HG03103 (cell line): ENCODE measurements around the gene GPR157.
"Not testable (repeated sequence)": the region's sequence is repeated elsewhere in the genome, so short reads cannot be mapped to it uniquely, and the experiment has no call there.

Experiments used
- ATAC-seq: cut with Tn5 transposase; IDR thresholded peaks from one replicate; pipeline ENCODE4 v1.9.1; 2021; ENCODE audit warnings: low read depth; ENCODE audit not compliant: unreplicated experiment

The GPR157 gene, protein sequence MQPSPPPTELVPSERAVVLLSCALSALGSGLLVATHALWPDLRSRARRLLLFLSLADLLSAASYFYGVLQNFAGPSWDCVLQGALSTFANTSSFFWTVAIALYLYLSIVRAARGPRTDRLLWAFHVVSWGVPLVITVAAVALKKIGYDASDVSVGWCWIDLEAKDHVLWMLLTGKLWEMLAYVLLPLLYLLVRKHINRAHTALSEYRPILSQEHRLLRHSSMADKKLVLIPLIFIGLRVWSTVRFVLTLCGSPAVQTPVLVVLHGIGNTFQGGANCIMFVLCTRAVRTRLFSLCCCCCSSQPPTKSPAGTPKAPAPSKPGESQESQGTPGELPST

DNA sequence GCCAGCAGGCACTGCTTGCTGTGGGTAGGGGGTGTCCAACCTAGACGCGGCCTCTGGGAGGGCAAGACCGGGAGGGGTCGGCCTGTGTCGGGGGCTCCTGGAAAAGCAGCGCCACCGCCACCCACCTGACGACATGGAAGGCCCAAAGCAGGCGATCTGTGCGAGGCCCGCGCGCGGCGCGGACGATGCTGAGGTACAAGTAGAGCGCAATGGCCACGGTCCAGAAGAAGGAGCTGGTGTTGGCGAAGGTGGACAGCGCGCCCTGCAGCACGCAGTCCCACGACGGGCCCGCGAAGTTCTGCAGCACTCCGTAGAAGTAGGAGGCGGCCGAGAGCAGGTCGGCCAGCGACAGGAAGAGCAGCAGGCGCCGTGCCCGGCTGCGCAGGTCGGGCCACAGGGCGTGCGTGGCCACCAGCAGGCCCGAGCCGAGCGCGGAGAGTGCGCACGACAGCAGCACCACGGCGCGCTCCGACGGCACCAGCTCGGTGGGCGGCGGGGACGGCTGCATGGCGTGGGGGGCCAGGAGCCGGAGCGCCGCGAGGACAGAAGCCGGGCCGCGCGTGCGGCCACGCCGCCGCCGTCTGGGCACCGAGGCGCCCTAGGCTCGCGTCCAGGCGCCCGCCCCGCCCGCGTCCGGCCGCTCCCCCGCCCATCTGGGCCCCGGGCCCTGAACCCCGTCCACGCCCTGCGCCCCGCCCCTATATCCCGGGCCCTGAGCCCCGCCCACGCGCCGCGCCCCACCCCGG is at the start of gene GPR157:
TSS of gene GPR157 (minus strand) at position 583 of the 746 bp plus-strand sequence. CDS start at position 508, 75 bp downstream.
- peak; percentile 49 for ATAC-seq

DNA sequence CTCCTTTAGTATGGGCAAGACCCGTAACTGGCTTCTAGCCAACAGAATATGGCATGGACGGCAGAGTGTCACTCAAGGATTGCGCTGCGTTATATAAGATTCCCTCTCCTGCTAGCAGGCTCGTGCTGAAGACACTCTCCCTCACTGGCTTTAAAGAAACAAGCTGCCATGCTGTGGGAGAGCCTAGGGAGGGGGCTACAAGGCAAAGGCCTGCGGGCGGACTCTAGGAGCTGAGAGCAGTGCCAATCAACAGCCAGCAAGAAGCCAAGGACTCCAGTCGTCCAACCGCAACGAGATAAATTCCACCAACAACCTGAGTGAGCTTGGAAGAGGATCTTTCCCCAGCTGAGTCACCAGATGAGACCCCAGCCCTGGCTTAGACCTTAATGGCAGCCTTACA is 45.9 kb upstream of the GPR157 start:
- ATAC-seq: no peak

DNA sequence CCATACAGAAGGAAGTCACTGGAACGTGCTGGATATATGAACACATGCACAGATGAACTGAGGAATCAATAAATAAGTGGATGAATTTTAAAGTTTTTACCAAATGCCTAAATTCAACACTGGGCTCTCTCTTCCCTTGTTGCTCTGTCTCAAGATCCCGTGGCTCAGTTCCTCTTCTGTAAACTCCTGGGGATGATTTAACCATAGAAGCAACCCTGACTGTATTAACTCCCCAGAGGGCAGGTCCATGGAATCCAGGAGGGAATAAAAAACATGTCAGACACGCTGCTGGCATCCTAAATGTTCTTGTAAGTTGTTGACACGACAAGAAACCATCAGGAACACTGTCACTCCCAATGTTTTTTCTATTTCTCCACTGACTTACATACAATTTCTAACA is 45.3 kb upstream of the GPR157 start:
- ATAC-seq: no peak

DNA sequence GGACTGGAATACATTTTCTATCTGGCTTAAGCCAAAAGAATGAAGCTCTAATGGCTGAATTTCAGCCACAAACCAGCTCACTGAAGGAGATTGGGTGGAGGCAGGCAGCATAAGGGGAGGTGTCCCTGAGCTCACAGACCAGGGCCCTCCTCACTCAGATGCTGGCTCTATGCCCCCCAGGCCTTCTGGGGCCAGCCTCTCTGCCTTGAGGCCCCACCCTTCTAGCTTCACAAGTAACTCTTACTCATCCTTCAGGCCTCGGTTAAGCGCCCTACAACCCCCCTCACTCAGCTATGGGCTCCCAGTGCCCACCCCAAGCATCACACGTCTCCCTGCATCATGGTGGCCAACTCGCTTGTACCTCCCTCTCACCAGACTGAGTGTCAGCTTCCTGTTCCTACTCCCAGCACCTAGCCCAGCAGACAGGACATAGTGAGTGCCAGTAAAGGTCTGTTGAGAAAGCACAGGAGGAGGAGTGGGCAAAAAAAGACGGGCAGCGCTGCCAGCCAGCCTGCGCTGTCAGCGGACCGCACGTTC is 40.8 kb upstream of the GPR157 start:
- ATAC-seq: no peak

DNA sequence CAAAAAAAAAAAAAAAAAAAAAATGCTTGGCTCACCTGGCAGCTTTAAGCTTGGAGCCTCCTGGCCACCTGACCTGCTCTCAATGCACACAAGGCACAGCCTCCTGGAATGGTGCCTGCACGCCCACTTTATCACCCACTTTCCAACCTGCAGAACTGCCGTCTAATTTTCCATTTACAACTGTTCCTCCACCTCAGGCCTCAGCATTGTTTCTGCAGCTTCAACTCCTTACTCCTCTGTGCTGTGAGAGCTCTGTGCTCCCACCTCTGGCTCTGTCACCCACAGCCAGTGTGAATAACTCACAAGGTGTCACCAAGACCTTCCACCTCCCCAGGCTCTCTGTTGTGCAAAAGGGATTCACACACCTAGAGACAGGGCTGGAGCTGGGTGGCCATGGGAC is 38.7 kb upstream of the GPR157 start:
- ATAC-seq: no peak

DNA sequence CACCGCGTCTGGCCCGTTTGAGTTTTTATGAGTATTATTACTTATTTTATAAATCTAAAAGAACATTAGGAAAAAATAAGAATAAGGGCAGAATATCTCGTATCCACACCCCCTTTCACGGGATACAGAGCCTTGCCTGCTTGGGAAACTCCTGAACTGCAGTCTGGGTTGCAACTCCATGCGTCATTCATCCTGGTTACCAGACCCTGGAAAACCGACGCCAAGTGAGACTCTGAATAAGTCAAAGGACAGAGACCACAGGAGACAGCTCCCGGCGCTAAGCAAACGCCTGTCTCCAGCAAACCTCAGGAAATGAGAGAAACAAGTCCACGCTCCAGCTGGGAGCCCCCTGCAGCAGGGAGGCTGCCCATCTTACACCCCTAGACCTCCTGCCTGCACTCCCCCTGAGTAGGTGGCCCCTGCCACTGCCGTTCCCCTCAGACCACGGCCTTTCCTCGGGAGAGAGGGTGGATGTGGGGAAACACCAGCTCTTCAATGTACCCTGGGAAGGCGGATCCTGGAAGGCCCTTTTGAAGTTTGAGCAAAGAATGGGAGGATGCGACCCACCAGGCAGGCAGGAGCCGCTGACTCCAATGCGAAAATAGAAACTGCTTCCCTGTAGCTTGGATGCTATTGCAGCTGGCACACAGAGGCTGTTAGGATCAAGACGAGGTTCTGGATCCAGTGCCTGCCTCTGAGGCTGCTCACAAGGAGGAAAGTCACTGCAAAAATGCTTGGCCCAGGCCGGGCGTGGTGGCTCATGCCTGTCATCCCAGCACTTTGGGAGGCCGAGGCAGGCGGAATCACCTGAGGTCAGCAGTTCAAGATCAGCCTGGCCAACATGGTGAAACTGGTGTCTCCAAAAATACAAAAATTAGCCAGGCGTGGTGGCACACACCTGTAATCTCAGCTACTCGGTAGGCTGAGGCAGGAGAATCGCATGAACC is 37.7 kb upstream of the GPR157 start:
- no peak for ATAC-seq

DNA sequence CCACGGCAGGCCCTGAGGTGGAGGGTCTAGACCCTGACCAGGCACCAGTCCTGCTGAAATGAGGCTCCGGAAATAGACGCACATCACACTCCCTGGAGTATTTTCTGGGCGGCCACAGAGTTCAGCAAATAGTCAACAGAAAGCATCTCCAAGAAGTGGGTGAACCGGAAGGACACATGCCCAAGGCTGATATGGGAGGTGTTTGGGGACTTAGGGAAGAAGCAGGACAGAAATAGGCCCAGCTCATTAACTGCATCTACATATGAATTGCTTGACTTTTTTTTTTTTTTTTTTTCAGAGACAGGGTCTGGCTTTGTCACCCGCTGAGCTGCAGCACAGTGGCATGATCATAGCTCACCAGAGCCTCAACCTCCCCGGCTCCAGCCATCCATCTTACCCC is 36.5 kb upstream of the GPR157 start:
- ATAC-seq: no peak

DNA sequence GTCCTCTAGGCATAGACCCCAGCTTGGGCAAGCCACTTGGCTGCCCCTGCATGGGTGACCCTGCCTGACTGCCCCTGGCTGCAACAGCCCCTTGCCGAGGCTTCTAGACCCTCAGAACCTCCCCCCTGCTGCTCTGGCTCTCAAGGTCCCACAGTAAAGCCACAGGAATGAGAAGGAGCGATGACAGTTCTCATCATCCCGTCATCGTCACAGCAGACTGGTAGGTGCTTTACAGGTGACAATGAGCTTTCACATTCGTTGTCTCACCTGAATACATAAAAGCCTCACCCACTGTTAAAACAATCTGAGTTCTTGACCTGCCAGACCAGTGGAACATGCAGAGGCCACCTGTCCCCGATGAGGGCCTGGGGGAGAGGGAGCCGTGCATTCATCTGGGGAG is 36.0 kb upstream of the GPR157 start:
- no peak for ATAC-seq

DNA sequence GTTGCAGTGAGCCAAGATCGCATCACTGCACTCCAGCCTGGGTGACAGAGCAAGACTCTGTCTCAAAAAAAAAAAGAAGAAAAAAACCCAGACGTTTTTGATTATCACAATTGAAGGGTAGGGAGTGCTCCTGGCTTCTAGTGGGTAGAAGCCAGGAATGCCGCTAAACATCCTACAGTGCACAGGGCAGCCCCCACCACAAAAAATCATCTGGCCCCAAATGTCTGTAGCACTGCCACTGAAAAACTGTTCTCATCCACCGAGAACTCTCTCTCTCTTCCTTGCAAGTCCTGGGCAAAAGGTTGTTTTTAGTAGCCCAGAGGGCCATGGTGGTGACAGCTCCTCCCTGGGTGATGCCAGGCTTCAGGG is 35.6 kb upstream of the GPR157 start:
- ATAC-seq: no peak

DNA sequence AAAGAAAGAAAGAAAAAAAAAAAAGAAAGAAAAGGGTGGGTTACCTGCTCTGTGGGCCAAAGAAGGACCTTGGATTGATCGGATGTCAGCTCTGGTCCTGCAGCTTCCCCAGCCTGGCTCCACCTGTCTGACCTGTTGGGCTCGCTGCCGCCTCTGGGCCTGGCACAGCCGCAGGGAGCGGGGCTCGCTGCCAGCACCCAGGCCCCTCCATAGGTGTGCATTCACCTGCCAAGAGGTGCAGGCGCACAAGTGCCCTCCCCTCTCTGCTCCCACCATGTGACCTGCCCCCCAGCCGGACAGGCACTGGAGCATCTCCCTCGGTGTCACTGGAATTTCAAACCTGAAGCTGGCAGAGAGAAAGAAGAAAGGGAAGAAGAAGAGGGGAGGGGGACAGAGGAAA is 33.1 kb upstream of the GPR157 start:
- ATAC-seq: no peak

DNA sequence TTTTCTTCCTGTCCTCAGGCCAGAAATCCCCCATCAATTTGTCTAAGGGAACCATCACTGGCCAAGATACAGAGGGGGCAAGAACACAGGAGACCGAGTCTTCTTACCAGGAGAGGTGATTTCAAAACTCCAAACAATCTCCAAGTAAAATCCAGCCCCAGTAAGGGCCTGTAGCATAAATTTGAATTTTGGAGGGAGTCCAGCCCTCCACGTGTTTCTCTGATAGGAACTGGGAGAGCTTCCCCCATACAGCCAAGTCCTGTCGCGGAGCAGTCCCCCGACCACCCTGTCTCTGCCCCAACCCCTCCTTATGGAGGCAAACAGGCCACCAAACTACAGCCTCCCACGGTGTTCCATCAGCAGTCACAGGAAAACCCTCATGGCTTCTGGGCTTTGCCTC is 32.4 kb upstream of the GPR157 start:
- no peak for ATAC-seq

DNA sequence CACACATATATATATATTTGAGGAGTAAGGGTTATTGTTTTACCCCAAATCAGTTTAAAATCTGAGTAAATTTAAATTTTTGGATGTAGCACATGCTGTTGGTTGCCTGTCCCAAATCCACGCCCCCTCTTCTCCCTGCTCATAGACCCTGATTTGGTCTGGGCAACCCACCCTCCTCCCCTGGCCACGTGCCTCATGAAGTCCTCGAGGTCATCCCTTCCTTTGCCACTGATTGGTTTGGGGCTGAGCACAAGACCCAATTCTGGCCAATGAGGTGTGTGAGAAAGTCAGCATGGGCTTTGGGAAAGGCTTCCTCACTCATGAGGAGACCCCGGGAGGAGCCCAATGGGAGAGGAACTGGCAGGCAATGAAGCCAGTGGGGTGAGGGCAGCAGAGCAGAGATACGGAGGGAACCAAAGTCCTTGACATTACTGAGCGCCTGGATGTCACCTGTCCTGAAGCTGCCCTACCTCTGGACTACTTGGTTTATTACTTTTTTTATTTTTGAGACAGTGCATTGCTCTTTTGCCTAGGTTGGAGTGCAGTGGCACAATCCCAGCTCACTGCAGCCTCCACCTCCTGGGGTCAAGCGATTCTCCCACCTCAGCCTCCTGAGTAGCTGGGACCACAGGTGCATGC is 31.3 kb upstream of the GPR157 start:
- no peak for ATAC-seq

DNA sequence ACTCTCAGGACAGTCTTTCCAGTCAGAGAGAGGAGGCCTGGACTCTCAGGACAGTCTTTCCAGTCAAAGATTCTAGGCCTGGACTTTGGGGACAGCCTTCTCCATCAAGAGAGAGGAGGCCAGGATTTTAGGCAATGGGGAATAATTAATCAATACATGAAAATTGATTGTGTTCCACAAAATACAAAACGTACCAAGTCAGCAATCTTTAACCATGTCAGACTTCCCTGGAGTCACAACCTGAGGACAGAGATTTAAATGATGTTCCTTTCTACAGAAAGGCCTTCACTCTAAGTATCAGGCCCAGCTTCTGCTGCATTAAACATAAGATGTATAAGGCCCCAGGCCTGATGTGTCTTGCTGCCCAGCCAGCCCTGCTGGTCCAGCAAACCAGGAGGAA is 27.0 kb upstream of the GPR157 start:
- no peak for ATAC-seq

DNA sequence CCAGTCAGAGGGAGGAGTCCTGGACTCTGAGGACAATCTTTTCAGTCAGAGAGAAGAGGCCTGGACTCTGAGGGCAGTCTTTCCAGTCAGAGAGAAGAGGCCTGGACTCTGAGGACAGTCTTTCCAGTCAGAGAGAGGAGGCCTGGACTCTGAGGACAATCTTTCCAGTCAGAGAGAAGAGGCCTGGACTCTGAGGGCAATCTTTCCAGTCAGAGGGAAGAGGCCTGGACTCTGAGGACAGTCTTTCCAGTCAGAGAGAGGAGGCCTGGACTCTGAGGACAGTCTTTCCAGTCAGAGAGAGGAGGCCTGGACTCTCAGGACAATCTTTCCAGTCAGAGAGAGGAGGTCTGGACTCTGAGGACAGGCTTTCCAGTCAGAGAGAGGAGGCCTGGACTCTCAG is 26.5 kb upstream of the GPR157 start:
- ATAC-seq: not testable (repeated sequence)

DNA sequence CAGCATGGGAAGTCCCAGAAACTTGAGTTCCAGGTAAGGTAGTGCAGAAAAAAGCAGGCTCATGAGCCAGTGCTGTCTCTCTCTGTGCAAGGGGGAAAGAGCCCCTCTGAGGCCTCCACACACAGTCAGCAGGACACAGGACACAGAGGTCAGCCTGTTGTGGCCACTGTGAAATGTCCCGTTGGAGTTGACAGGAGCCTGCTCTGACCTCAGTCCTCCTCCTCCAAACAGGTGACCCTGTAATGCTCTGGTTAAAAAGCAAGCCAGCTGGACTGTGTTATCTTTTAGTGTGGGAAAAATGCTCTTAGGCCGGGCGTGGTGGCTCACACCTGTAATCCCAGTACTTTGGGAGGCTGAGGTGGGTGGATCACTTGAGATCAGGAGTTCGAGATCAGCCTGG is 24.2 kb upstream of the GPR157 start:
- no peak for ATAC-seq

DNA sequence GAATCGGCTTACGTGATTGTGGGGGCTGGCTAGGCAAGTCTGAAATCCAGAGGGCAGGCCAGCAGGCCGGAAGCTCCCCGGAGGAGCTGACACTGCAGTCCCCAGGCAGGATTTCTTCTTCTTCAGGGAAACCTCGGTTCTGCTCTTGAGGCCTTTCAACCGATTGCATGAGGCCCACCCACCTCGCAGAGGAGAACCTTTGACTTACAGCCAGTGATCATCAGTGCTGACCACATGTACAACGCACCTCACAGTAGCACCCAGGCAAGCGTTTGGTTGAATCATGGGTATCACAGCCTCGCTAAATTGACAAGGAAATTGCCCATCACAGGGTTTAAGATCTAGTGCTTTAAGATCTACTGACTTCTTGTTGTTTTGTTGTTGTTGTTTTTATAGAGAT is 23.6 kb upstream of the GPR157 start:
- no peak for ATAC-seq

DNA sequence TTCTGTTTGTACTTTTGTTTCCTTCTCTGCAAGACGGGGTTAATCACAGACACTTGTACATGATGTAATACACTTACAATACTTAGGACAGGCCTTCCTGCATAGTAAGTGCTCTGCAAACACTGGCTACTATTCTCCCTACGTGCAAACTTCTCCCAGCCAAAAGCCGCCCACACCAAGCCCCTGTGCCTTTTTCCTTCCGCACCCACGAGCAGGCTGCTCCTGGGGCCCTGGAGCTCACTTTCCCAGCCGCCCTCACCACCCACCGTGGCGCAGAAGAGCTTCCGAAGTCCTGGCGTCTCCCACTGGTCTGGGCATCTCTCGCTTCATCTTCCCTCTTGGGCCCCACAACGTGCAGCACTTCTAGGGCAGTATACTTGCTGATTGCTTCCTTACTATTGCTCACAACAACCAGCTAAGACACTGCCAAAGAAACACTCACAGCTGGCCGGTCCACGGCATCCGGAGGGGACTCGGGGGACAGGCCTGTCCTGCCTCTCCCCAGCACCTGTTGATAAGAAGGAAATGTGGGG is 22.5 kb upstream of the GPR157 start:
- ATAC-seq: no peak

DNA sequence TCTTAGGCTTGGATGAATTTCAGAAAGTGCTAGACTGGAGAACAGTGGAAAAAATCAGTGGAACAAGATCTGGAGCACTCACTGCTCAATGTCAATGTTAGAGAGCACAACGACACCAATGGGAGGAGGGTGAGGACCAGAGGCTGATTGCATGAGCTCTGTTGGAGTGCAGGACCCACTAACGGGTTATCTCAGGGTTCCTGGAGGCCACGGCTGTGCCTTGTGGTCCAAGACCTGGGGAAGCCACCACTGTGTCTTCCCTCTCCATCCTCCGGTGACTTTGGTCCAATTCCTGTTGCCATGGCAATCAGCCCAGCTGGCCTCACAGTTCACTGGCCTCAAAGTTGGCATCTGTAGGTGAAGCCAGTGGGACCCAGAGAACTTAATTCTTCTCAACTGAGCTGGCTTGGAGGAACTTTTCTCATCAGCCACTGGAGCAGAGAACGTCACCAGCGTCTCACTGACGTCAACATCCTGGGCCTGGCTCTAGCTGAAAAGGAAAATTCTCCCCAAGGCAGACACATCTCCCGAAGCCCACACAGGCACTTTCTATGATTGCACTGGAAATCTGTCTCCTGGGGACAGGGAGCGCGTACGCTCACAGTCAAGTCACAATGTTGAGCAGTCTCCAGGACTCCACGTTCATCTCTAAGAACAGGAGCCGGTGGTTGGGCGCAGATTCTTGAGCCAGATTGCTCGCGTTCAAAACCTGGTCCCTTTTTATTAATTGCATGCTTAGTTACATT is 21.9 kb upstream of the GPR157 start:
- no peak for ATAC-seq

DNA sequence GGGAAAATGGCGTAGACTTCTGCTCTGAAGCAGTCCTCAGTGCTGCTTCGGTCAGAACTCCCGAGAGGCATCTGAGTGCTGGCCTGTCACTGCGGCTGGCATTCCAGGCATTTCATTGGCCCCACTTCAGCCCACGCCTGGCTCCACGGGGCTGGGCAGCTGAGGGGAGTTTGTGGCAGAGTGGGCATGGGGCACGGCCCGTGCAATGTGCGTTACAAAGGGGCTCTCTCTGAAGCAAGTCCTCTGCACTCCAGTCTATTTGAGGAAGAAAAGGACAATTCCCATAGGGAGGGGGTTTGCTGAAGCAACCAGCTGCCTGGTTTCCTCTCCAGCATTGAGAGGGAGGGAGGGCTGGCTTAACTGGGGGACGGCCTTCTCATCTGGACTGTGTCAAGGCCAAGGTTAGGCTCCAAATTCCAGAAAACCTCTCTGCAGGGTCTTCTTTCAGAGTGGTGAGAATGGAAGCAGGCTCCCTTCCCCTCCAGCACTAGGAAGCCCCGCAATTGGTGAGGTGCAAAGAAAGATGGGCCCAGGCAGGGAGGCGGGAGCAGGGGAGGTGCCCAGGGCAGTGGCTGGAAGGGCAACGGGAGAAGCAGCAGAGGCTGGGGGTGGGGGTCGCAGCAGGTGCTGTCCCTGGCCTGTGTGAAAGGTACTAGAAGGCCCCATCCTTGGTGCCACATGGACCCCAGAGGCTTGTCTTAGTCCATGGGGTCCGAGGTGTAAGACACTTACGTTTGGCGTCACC is 21.1 kb upstream of the GPR157 start:
- no peak for ATAC-seq
